ENCODE data around the gene CCND1. TPM values are rescaled to one million over a fixed set of nuclear protein-coding genes. Genes with fewer than 3 reads are reported as not detected.

Gene CCND1
- total RNA-seq, 1 experiment from 2014 or later, result 346 TPM

GRCh38 chr11:69650081-69650831, 9.3 kb downstream of the CCND1 start:
- H3K36me3 ChIP-seq (ENCODE audit: low read depth), result peaks cover 71% of the 10 kb centered on the region
- no peaks in the 10 kb centered on the region for H3K9me2 ChIP-seq (ENCODE audit: insufficient read depth)
- no peaks in the 10 kb centered on the region for H3K27me3 ChIP-seq (ENCODE audit: insufficient read depth, low read depth)
- CTCF ChIA-PET, result no interaction called here
- BruUV-seq (replicated peaks), result no TSS peak
- H2AFZ ChIP-seq, result no peak overlapping the region
- H3K4me3 ChIP-seq, result no peak overlapping the region
- POLR2A ChIA-PET (ENCODE audit: unreplicated experiment), result interaction anchor here (0.6 kb wide), 1 partner anchor 375 kb away, joined by 9 read pairs; no protein-coding TSS in a partner anchor
- intact Hi-C loops (cut with micrococcal nuclease; ENCODE audit: unreplicated experiment), result no loop called here
- TF ChIP-seq CTCF (conservative IDR thresholded peaks at IDR 0.05), result no peak
- no peak for TF ChIP-seq EZH2 (IDR thresholded peaks at IDR 0.05; ENCODE audit: low read depth)
- no peaks in the 10 kb centered on the region for H3K9me3 ChIP-seq (ENCODE audit: insufficient read depth, low read depth)
- no peak overlapping the region for H3K4me2 ChIP-seq
- peaks cover 52% of the 10 kb centered on the region for H3K79me2 ChIP-seq (ENCODE audit: low read depth)
- peaks cover 19% of the 10 kb centered on the region for H3K4me1 ChIP-seq (replicated peaks; ENCODE audit: insufficient read depth)
- H3K27ac ChIP-seq, result no peak overlapping the region
- DNase-seq, result no peak
- H4K20me1 ChIP-seq (ENCODE audit: insufficient read depth), result peaks cover 93% of the 10 kb centered on the region
- H3F3A ChIP-seq (ENCODE audit: insufficient read depth, low read depth), result peaks cover 99% of the 10 kb centered on the region

GRCh38 chr11:69650832-69651344, 9.9 kb downstream of the CCND1 start:
- Histone ChIP-seq H4K20me1 (ENCODE audit: insufficient read depth) (peaks cover 87% of the 10 kb centered on the region), H3K9me3 (ENCODE audit: insufficient read depth, low read depth) (no peaks in the 10 kb centered on the region), H3F3A (ENCODE audit: insufficient read depth, low read depth) (peaks cover 99% of the 10 kb centered on the region), H2AFZ (no peak overlapping the region), H3K4me1 (replicated peaks; ENCODE audit: insufficient read depth) (peaks cover 18% of the 10 kb centered on the region), H3K27ac (no peak overlapping the region), H3K79me2 (ENCODE audit: low read depth) (peaks cover 46% of the 10 kb centered on the region), H3K9me2 (ENCODE audit: insufficient read depth) (no peaks in the 10 kb centered on the region), H3K4me2 (no peak overlapping the region), H3K36me3 (ENCODE audit: low read depth) (peaks cover 64% of the 10 kb centered on the region), H3K4me3 (no peak overlapping the region), H3K27me3 (ENCODE audit: insufficient read depth, low read depth) (no peaks in the 10 kb centered on the region)
- TF ChIP-seq CTCF (conservative IDR thresholded peaks at IDR 0.05) (no peak), EZH2 (IDR thresholded peaks at IDR 0.05; ENCODE audit: low read depth) (no peak)
- ChIA-PET CTCF (no interaction called here), POLR2A (ENCODE audit: unreplicated experiment) (no interaction called here)
- intact Hi-C loops (cut with micrococcal nuclease; ENCODE audit: unreplicated experiment), result no loop called here
- DNase-seq, result no peak
- BruUV-seq (replicated peaks), result no TSS peak

GRCh38 chr11:69651834-69652620, 11.1 kb downstream of the CCND1 start:
- no peaks in the 10 kb centered on the region for H3K9me2 ChIP-seq (ENCODE audit: insufficient read depth)
- no peak overlapping the region for H3K4me2 ChIP-seq
- no peak overlapping the region for H3K4me3 ChIP-seq
- peaks cover 88% of the 10 kb centered on the region for H3F3A ChIP-seq (ENCODE audit: insufficient read depth, low read depth)
- intact Hi-C loops (cut with micrococcal nuclease; ENCODE audit: unreplicated experiment), result no loop called here
- H3K27ac ChIP-seq, result no peak overlapping the region
- H2AFZ ChIP-seq, result no peak overlapping the region
- no peaks in the 10 kb centered on the region for H3K9me3 ChIP-seq (ENCODE audit: insufficient read depth, low read depth)
- peaks cover 35% of the 10 kb centered on the region for H3K79me2 ChIP-seq (ENCODE audit: low read depth)
- CTCF ChIA-PET, result no interaction called here
- peaks cover 55% of the 10 kb centered on the region for H3K36me3 ChIP-seq (ENCODE audit: low read depth)
- POLR2A ChIA-PET (ENCODE audit: unreplicated experiment), result interaction anchor here (0.7 kb wide), 1 partner anchor 832 kb away, joined by 7 read pairs; no protein-coding TSS in a partner anchor
- TF ChIP-seq EZH2 (IDR thresholded peaks at IDR 0.05; ENCODE audit: low read depth), result no peak
- TF ChIP-seq CTCF (conservative IDR thresholded peaks at IDR 0.05), result no peak
- H3K4me1 ChIP-seq (replicated peaks; ENCODE audit: insufficient read depth), result peaks cover 18% of the 10 kb centered on the region
- BruUV-seq (replicated peaks), result TSS peak; percentile 10
- no peak for DNase-seq
- no peaks in the 10 kb centered on the region for H3K27me3 ChIP-seq (ENCODE audit: insufficient read depth, low read depth)
- peaks cover 75% of the 10 kb centered on the region for H4K20me1 ChIP-seq (ENCODE audit: insufficient read depth)

Measured in PC-9 (cell line).